Measurements from ENCODE around the gene SLC38A10.

Gene SLC38A10

DNA sequence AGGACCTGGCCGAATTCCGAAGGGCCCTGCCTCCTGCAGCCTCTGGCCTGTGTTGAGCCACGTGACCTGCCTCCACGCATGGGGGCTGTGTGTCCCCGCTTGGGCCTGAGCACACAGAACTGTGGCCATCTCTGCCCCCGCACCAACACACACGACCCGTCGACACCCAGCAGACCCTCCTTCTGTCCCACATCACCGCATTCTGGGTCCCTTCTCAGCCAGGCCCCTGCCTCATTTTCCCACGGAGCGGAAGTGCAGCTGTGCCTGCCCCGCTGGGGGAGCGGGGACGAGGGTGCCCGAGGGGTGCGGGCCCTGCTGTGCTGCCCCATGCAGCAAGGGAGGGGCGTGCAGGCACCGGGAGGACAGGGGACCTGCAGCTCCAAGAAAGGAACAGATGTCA lies 37.6 kb downstream of the SLC38A10 start:
- no CpG with 5 or more reads among the region's 19 CpGs for WGBS (ENCODE audit: extremely low coverage, insufficient coverage, insufficient read length)
- H2AK5ac ChIP-seq (ENCODE audit: low read length) = no peak overlapping the region
- DNase-seq = no peak
- H3K4ac ChIP-seq (ENCODE audit: low read depth, low read length) = no peak overlapping the region
- no peak overlapping the region for H3K14ac ChIP-seq (ENCODE audit: low read length)
- no peak overlapping the region for H2BK12ac ChIP-seq (ENCODE audit: low read length)
- H3K4me3 ChIP-seq (ENCODE audit: low read depth, low read length) = no peak overlapping the region
- H3K79me1 ChIP-seq (ENCODE audit: low read length) = no peaks in the 10 kb centered on the region
- no peak overlapping the region for H3K9ac ChIP-seq (ENCODE audit: low read length)
- H2AFZ ChIP-seq (ENCODE audit: insufficient read depth, low read length, poor library complexity) = no peak overlapping the region
- H2BK5ac ChIP-seq (ENCODE audit: low read depth, low read length, poor library complexity) = no peak overlapping the region
- H4K12ac ChIP-seq (ENCODE audit: low read depth, low read length) = no peak overlapping the region
- H3K36me3 ChIP-seq (ENCODE audit: control insufficient read depth in 1 of 2, insufficient read depth in 2 of 2, low read length in 2 of 2) = peaks cover 50 to 66% of the 10 kb centered on the region in 2 experiments
- no peak overlapping the region for H4K91ac ChIP-seq (ENCODE audit: low read depth, low read length)
- no peak overlapping the region for H3K18ac ChIP-seq (ENCODE audit: low read length)
- no peaks in the 10 kb centered on the region for H3K27me3 ChIP-seq (ENCODE audit: insufficient read depth, low read length)
- no peak overlapping the region for H3K27ac ChIP-seq (ENCODE audit: low read depth, low read length)
- no peaks in the 10 kb centered on the region for H3K79me2 ChIP-seq (ENCODE audit: control insufficient read depth, insufficient read depth, low read length, poor library complexity)
- no peaks in the 10 kb centered on the region for H3K4me1 ChIP-seq (ENCODE audit: control insufficient read depth in 1 of 2, insufficient read depth in 2 of 2, low read length in 2 of 2)
- H3K4me2 ChIP-seq (ENCODE audit: low read length) = no peak overlapping the region
- no peak overlapping the region for H3K23ac ChIP-seq (ENCODE audit: low read length)
- peaks cover 4% of the 10 kb centered on the region for H3K9me3 ChIP-seq (ENCODE audit: insufficient read depth, low read depth, low read length)
- no peak overlapping the region for H4K8ac ChIP-seq (ENCODE audit: low read depth, low read length)
- no peak overlapping the region for H2BK120ac ChIP-seq (ENCODE audit: insufficient read depth, low read length, poor library complexity)

DNA sequence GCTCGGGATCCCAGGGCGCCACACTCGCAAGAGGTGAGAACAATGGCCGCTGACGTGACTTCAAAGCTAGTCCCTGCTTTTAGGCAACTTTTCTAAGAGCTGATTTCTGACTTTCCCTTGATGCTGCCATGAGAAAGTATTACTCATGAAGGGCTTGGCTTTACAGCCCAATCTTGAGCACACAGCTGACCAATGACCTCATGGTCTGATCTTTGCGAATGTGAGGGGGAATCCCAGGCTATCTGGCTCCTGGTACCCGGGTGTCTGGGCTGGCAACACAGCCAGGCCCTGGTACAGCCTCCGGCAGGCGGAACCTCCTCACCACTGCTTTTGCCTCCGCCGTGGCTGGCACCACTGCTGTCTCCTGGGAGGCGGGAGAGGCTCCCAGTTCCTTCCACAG lies 38.5 kb downstream of the SLC38A10 start:
- H3K18ac ChIP-seq (ENCODE audit: low read length) = no peak overlapping the region
- no peak overlapping the region for H2AFZ ChIP-seq (ENCODE audit: insufficient read depth, low read length, poor library complexity)
- H3K79me2 ChIP-seq (ENCODE audit: control insufficient read depth, insufficient read depth, low read length, poor library complexity) = no peaks in the 10 kb centered on the region
- H3K36me3 ChIP-seq (ENCODE audit: control insufficient read depth in 1 of 2, insufficient read depth in 2 of 2, low read length in 2 of 2) = peaks cover 52 to 66% of the 10 kb centered on the region in 2 experiments
- no peak overlapping the region for H2AK5ac ChIP-seq (ENCODE audit: low read length)
- H3K27ac ChIP-seq (ENCODE audit: low read depth, low read length) = no peak overlapping the region
- no peak overlapping the region for H3K9ac ChIP-seq (ENCODE audit: low read length)
- no peak overlapping the region for H4K12ac ChIP-seq (ENCODE audit: low read depth, low read length)
- H3K27me3 ChIP-seq (ENCODE audit: insufficient read depth, low read length) = no peaks in the 10 kb centered on the region
- H3K9me3 ChIP-seq (ENCODE audit: insufficient read depth, low read depth, low read length) = peaks cover 4% of the 10 kb centered on the region
- H3K79me1 ChIP-seq (ENCODE audit: low read length) = no peaks in the 10 kb centered on the region
- no peak overlapping the region for H4K91ac ChIP-seq (ENCODE audit: low read depth, low read length)
- WGBS (ENCODE audit: extremely low coverage, insufficient coverage, insufficient read length) = no CpG with 5 or more reads among the region's 12 CpGs
- H4K8ac ChIP-seq (ENCODE audit: low read depth, low read length) = no peak overlapping the region
- H2BK120ac ChIP-seq (ENCODE audit: insufficient read depth, low read length, poor library complexity) = no peak overlapping the region
- H3K14ac ChIP-seq (ENCODE audit: low read length) = no peak overlapping the region
- no peaks in the 10 kb centered on the region for H3K4me1 ChIP-seq (ENCODE audit: control insufficient read depth in 1 of 2, insufficient read depth in 2 of 2, low read length in 2 of 2)
- H3K4me2 ChIP-seq (ENCODE audit: low read length) = no peak overlapping the region
- H2BK5ac ChIP-seq (ENCODE audit: low read depth, low read length, poor library complexity) = no peak overlapping the region
- no peak overlapping the region for H3K4me3 ChIP-seq (ENCODE audit: low read depth, low read length)
- H2BK12ac ChIP-seq (ENCODE audit: low read length) = no peak overlapping the region
- H3K4ac ChIP-seq (ENCODE audit: low read depth, low read length) = no peak overlapping the region
- H3K23ac ChIP-seq (ENCODE audit: low read length) = no peak overlapping the region
- no peak for DNase-seq

DNA sequence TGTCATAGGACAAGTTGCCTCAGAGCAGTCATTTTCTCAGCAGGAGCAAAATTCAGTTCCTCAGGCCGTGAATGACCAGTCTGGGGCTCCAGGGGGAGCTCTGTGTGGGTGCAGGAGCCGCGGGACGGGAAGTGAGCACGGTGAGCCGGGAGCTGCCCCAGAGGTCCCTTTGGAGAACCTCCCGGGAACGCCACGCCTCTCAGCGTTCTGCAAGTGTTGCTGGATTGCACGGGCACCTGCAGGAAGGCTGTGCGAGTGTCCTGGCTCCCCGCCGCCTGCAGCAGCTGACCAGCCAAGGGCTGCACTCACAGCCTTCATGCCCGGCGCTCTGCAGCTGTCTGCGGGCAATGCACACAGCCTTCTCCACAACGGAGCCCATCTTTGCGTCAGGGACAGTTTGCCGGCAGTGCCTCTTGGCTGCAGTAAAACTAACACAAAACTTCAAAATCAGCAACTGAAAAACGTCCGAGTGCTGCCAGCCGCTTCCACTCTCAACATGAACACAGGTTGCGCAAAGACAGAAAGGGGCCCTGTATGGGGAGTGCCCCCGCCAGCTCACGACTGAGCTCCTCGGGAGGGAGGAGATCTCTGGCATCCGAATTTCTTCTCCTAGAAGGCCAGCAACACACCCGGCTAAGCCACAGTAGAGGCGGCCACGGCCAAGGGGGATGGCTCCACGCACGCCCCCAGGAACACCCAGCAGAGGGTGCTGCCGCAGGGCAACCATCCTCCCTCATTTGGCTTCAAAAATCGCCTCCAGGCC lies 40.0 kb downstream of the SLC38A10 start:
- no peak overlapping the region for H2BK12ac ChIP-seq (ENCODE audit: low read length)
- H3K4ac ChIP-seq (ENCODE audit: low read depth, low read length) = no peak overlapping the region
- H3K79me1 ChIP-seq (ENCODE audit: low read length) = no peaks in the 10 kb centered on the region
- H4K91ac ChIP-seq (ENCODE audit: low read depth, low read length) = no peak overlapping the region
- no peak overlapping the region for H4K12ac ChIP-seq (ENCODE audit: low read depth, low read length)
- no peaks in the 10 kb centered on the region for H3K4me1 ChIP-seq (ENCODE audit: control insufficient read depth in 1 of 2, insufficient read depth in 2 of 2, low read length in 2 of 2)
- no peak overlapping the region for H2BK5ac ChIP-seq (ENCODE audit: low read depth, low read length, poor library complexity)
- H3K4me3 ChIP-seq (ENCODE audit: low read depth, low read length) = no peak overlapping the region
- H3K9ac ChIP-seq (ENCODE audit: low read length) = no peak overlapping the region
- H3K14ac ChIP-seq (ENCODE audit: low read length) = no peak overlapping the region
- WGBS (ENCODE audit: extremely low coverage, insufficient coverage, insufficient read length) = no CpG with 5 or more reads among the region's 35 CpGs
- H3K27me3 ChIP-seq (ENCODE audit: insufficient read depth, low read length) = no peaks in the 10 kb centered on the region
- peak; percentile 15 to 33 for DNase-seq
- H3K27ac ChIP-seq (ENCODE audit: low read depth, low read length) = no peak overlapping the region
- no peaks in the 10 kb centered on the region for H3K79me2 ChIP-seq (ENCODE audit: control insufficient read depth, insufficient read depth, low read length, poor library complexity)
- H3K36me3 ChIP-seq (ENCODE audit: control insufficient read depth in 1 of 2, insufficient read depth in 2 of 2, low read length in 2 of 2) = peaks cover 51 to 65% of the 10 kb centered on the region in 2 experiments
- H2AFZ ChIP-seq (ENCODE audit: insufficient read depth, low read length, poor library complexity) = no peak overlapping the region
- H4K8ac ChIP-seq (ENCODE audit: low read depth, low read length) = no peak overlapping the region
- no peak overlapping the region for H3K18ac ChIP-seq (ENCODE audit: low read length)
- no peak overlapping the region for H3K4me2 ChIP-seq (ENCODE audit: low read length)
- no peak overlapping the region for H2BK120ac ChIP-seq (ENCODE audit: insufficient read depth, low read length, poor library complexity)
- H3K9me3 ChIP-seq (ENCODE audit: insufficient read depth, low read depth, low read length) = peaks cover 4% of the 10 kb centered on the region
- no peak overlapping the region for H3K23ac ChIP-seq (ENCODE audit: low read length)
- H2AK5ac ChIP-seq (ENCODE audit: low read length) = no peak overlapping the region

DNA sequence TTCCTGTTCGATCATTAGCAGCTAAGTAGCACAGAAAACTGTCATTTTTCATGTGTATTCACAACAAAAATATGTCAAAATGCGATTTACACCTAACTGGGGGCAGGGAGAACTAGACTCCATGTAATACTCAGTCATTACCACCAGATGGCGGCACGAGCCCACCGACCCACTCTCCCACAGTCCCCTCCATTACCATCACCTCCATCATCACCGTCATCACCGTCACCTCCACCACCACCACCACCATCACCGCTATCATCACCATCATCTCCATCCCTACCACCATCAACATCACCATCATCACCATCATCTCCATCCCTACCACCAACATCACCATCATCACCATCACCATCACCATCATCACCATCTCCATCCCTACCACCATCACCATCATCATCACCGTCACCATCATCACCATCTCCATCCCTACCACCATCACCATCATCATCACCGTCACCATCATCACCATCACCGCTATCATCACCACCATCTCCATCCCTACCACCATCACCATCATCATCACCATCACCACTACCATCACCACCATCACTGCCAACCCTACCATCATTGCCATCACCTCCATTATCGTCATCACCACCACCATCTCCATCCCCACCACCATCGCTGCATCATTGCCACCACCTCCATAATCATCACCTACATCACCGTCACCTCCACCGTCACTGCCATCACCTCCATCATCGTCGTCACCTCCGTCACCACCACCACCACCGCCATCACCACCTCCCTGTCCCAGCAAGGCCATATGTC lies 41.6 kb downstream of the SLC38A10 start:
- Histone ChIP-seq H3K36me3 (ENCODE audit: control insufficient read depth in 1 of 2, insufficient read depth in 2 of 2, low read length in 2 of 2) (peaks cover 36 to 58% of the 10 kb centered on the region in 2 experiments), H3K4ac (ENCODE audit: low read depth, low read length) (no peak overlapping the region), H3K18ac (ENCODE audit: low read length) (no peak overlapping the region), H4K8ac (ENCODE audit: low read depth, low read length) (no peak overlapping the region), H2BK120ac (ENCODE audit: insufficient read depth, low read length, poor library complexity) (no peak overlapping the region), H3K9ac (ENCODE audit: low read length) (no peak overlapping the region), H3K4me3 (ENCODE audit: low read depth, low read length) (peak overlapping the region; percentile 38), H2AFZ (ENCODE audit: insufficient read depth, low read length, poor library complexity) (no peak overlapping the region), H3K23ac (ENCODE audit: low read length) (no peak overlapping the region), H3K4me2 (ENCODE audit: low read length) (no peak overlapping the region), H2BK12ac (ENCODE audit: low read length) (no peak overlapping the region), H3K79me1 (ENCODE audit: low read length) (no peaks in the 10 kb centered on the region), H3K4me1 (ENCODE audit: control insufficient read depth in 1 of 2, insufficient read depth in 2 of 2, low read length in 2 of 2) (no peaks in the 10 kb centered on the region), H3K79me2 (ENCODE audit: control insufficient read depth, insufficient read depth, low read length, poor library complexity) (no peaks in the 10 kb centered on the region), H2BK5ac (ENCODE audit: low read depth, low read length, poor library complexity) (no peak overlapping the region), H3K14ac (ENCODE audit: low read length) (no peak overlapping the region), H3K27ac (ENCODE audit: low read depth, low read length) (no peak overlapping the region), H3K27me3 (ENCODE audit: insufficient read depth, low read length) (no peaks in the 10 kb centered on the region), H4K12ac (ENCODE audit: low read depth, low read length) (no peak overlapping the region), H2AK5ac (ENCODE audit: low read length) (no peak overlapping the region), H3K9me3 (ENCODE audit: insufficient read depth, low read depth, low read length) (peaks cover 4% of the 10 kb centered on the region), H4K91ac (ENCODE audit: low read depth, low read length) (no peak overlapping the region)
- no CpG with 5 or more reads among the region's 19 CpGs for WGBS (ENCODE audit: extremely low coverage, insufficient coverage, insufficient read length)
- DNase-seq = peak in 1 of 2 donors; percentile 54
